GM12891 (cell line): Measurements from ENCODE around the gene ASB3.

Experiments
- DNase-seq: peaks from one replicate; pipeline ENCODE4 v3.0.0; 2011; ENCODE audit warnings: low spot score; ENCODE audit not compliant: insufficient read length
- FAIRE-seq: peaks from 2 replicates; lab custom pipeline; 2011; peaks lifted over from hg19 to GRCh38; lab: Jason Lieb, UNC
- PAX5 ChIP-seq: IDR thresholded peaks from 2 replicates; pipeline ENCODE4 v1.6.1; 2011; ENCODE audit warnings: low read length, moderate library complexity, mild to moderate bottlenecking; ENCODE audit not compliant: insufficient read depth, severe bottlenecking
- POLR2A ChIP-seq: IDR thresholded peaks from 2 replicates; pipeline ENCODE4 v1.6.1; 2011; ENCODE audit warnings: low read depth, low read length, control low read depth
- POLR2AphosphoS5 ChIP-seq: IDR thresholded peaks from 2 replicates; pipeline ENCODE4 v1.6.1; 2011; ENCODE audit warnings: low read depth, low read length, control low read depth
- POU2F2 ChIP-seq: IDR thresholded peaks from 2 replicates; pipeline ENCODE4 v1.6.1; 2011; ENCODE audit warnings: low read depth, mild to moderate bottlenecking, control low read depth, low read length, moderate library complexity
- SPI1 ChIP-seq: IDR thresholded peaks from 2 replicates; pipeline ENCODE4 v1.6.1; 2011; ENCODE audit warnings: low read depth, low read length, control low read depth
- TAF1 ChIP-seq: IDR thresholded peaks from 2 replicates; pipeline ENCODE4 v1.6.1; 2011; ENCODE audit warnings: low read depth, low read length, control low read depth

The ASB3 gene

DNA sequence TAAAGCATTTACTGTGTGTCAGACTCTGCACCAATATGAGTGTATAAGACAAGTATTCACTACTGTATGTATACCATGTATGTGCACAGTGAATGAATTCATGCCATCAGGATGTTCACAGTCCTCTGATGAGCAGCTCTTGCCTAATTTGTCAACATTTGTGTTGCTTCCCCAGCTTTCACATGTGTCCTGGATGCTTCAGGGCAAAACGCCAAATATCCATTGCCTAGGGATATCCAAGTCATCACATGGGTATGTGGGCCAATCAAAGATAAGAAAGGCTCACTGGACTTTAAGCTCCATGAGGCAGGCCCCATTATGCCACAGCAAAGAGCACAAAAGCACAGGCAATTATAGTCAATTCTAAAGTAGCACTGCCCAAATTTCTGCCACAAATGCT lies 153.3 kb downstream of the ASB3 start:
- DNase-seq = no peak
- TF ChIP-seq SPI1 = no peak
- TF ChIP-seq POU2F2 = no peak
- TF ChIP-seq POLR2A = no peak
- no peak for TF ChIP-seq TAF1
- TF ChIP-seq PAX5 = no peak
- TF ChIP-seq POLR2AphosphoS5 = no peak
- no peak for FAIRE-seq

DNA sequence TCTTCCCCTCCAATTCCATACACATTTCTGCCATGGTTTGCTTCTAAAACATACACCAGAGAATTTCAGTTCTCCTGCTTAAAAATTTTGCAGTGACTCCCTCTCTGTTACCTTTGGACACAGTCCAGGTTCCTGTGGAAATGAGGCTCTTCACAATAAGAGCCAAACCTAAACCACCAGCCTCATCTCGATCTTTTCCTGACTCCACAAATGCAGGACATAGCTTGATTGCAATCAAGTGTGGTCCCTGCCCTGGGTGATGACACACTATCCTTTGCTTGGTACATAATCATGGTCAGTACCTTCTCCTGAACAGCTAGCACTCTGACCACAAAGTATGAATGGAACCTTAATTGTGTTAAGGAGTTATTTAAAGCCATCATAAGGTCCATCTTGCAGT lies 154.0 kb downstream of the ASB3 start:
- no peak for FAIRE-seq
- DNase-seq = no peak
- TF ChIP-seq SPI1 = no peak
- no peak for TF ChIP-seq PAX5
- TF ChIP-seq POLR2A = no peak
- TF ChIP-seq POU2F2 = no peak
- TF ChIP-seq TAF1 = no peak
- TF ChIP-seq POLR2AphosphoS5 = no peak

DNA sequence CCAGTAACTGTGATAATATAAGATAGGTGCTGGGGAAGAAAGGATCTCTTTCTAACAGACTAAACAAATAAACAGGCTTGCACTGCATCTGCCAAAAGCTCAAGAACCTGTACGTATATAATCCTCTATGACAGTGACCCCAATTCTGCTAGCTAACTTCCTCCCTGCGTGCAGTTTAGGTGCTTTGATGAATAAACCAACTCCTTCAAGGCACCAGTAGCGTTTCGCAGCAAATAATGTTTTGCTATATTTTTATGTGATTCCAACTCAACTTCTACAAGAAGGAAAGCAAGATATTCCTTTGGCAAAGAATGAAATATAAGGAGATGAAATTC lies 154.7 kb downstream of the ASB3 start:
- FAIRE-seq (no peak), DNase-seq (no peak)
- TF ChIP-seq SPI1 (no peak), POU2F2 (no peak), POLR2A (no peak), TAF1 (no peak), PAX5 (no peak), POLR2AphosphoS5 (no peak)

- no peak for DNase-seq
- TF ChIP-seq PAX5 = no peak
- no peak for FAIRE-seq
These were observed 155.2 kb downstream of the ASB3 start for GRCh38 chr2:53631313-53632125.

GRCh38 chr2:53630026-53630606 lies 156.6 kb downstream of the ASB3 start:
- DNase-seq (no peak), FAIRE-seq (no peak)
- no peak for TF ChIP-seq POU2F2
- TF ChIP-seq POLR2AphosphoS5 = no peak
- TF ChIP-seq TAF1 = no peak

DNA sequence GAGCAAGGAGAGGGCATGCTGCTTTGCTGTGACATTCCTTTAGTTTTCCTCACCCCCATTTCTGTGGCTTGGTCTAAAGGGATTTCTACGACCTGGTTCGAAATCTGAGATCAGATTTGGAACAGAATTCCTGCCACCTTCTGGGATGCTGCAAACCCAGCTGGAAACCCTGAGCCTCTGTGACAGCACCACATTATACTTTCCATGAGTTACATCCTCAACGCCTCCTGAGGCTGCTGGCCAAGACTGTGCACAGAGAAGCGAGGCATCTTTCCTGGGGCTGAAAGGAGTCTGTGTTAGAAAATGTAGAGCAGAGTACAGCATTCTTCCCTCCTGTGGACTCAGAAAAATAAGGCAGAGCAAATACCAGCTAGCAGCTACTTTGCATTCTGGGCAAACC lies 157.3 kb downstream of the ASB3 start:
- DNase-seq = no peak
- no peak for FAIRE-seq
- TF ChIP-seq PAX5 (no peak), POLR2A (no peak), POLR2AphosphoS5 (no peak)

GRCh38 chr2:53629001-53629400 lies 157.8 kb downstream of the ASB3 start:
- no peak for TF ChIP-seq SPI1
- no peak for TF ChIP-seq TAF1
- no peak for TF ChIP-seq POU2F2
- TF ChIP-seq POLR2A = no peak
- TF ChIP-seq PAX5 = no peak
- TF ChIP-seq POLR2AphosphoS5 = no peak
- no peak for DNase-seq
- no peak for FAIRE-seq

DNA sequence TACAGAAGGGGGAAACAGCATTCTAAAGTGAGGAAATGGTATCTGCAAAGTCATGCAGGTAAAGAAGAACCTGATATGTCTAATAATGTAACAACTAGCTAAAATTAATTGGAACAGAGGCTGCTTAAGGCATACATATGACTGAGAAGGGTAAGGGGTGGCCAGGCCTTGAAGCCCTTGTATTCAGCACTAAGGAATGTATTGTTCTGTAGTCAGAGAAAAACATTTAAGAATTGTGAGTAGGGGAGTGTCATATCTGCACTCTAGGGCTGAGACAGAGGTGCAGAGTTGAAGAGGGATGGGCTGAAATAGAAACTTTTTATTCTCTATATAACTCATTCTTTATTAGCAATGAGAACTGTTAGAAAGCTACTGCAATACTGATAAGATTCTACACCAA lies 164.6 kb downstream of the ASB3 start:
- FAIRE-seq (no peak), DNase-seq (no peak)
- TF ChIP-seq POLR2A (no peak), PAX5 (no peak), POLR2AphosphoS5 (no peak), TAF1 (no peak), POU2F2 (no peak), SPI1 (no peak)

DNA sequence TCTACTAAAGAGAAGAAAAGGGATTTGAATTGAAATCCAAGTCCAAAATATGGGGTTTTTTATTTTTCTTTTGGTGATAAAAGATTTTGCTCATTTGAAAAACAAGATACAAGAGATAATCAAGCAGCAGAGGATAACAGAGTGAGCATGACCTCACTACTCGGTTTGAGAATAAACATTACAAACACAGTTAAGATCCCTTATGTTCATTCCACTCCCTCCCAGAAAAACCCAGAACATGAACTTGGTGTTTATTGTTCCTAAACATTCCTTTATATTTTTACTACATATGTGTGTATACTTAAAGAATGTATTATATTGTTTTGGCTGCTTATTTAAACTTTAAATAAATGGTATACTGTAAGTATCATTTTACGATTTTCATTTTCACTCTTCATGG lies 165.8 kb downstream of the ASB3 start:
- TF ChIP-seq PAX5 (no peak), TAF1 (no peak), SPI1 (no peak), POLR2A (no peak), POU2F2 (no peak), POLR2AphosphoS5 (no peak)
- no peak for DNase-seq
- no peak for FAIRE-seq
